Activated T-cell treated with anti-CD3 and anti-CD28 coated beads, Interleukin-2, amount 50 U/mL, for 4 hours (primary cell): ENCODE results near the gene SLC25A23. TPM values are rescaled to one million over a fixed set of nuclear protein-coding genes. Genes with fewer than 3 reads are reported as not detected.

Experiments
- ATAC-seq, 2 donors: fragments of 200-7000 bp; cut with Tn5 transposase; one replicate each; pipeline ENCODE4 v1.10.0; 2021
- DNase-seq: peaks from one replicate; pipeline ENCODE4 v3.0.0-alpha.2; 2020
- H3K27me3 Mint-ChIP-seq: one replicate; pipeline ENCODE4 v1.8.0; 2021; ENCODE audit warnings: low read depth, mixed read lengths
- H3K36me3 Mint-ChIP-seq: one replicate; pipeline ENCODE4 v1.8.0; 2022; ENCODE audit warnings: mixed read lengths; ENCODE audit not compliant: insufficient read depth
- H3K4me1 Mint-ChIP-seq: one replicate; pipeline ENCODE4 v1.8.0; 2021; ENCODE audit warnings: low read depth, mixed read lengths
- H3K4me3 Mint-ChIP-seq: one replicate; pipeline ENCODE4 v1.8.0; 2021; ENCODE audit warnings: mild to moderate bottlenecking, moderate library complexity, mixed read lengths
- H3K9me3 Mint-ChIP-seq: one replicate; pipeline ENCODE4 v1.8.0; 2021; ENCODE audit warnings: mixed read lengths
- total RNA-seq, 3 donors: library from RNA; stranded (reverse); gene quantifications; one replicate each; pipeline ENCODE4 v1.2.1, GENCODE V29; 2021

SLC25A23 gene
- total RNA-seq, 3 donors from 2014 or later, result 10.5 to 12.4 (median 11.9) TPM

DNA sequence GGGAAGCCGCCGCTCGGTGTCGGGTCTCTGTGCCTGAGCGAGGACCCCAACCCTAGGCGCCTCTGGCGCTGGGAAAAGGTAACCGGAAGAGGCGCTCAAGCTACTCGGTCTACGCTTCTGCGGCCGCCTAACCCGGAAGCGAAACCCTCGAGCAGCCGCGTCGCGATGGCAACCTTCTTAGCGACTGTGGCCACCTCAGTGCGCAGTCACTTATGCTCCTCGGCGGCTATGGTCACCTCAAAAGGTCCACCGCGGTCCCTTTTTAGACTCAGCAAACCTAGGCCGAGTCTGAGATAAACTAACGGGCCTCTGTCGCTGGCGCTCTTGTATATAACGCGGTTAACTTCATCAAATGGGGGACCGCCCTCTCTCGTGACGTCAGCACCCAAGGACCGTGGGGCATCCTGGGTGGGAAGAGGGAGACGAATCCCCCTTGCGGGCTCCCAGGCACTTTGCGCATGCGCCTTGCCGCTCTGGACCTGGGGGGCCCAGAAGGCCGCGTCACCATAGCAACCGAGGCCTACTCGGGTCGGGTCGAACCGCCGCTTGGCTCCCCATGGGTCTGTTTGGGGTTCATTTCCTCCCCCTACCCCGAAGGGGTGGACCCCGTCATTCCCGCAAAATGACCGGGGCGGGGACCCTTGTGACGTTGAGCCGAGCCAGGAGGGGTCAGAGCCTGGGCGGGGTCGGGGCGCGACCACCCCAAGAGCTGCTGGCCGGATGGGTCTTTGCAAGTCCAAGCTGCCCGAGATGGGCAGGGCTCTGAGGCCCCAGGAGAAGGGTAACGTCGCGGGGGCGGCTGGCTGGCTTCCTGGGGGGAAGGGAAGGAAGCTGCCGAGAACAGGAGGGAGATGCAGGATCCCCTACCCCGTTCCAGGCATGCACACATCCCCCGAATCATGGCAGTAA, 66.3 kb downstream of the SLC25A23 start, which contains the start of gene GTF2F1:
GTF2F1 (minus strand) TSS at position 91 of the 909 bp plus-strand sequence. CDS start 169 bp downstream, outside the sequence.
- DNase-seq (peak; percentile 93), ATAC-seq (peak; percentile 88 to 91)
- peaks cover 5% of the 10 kb centered on the region for H3K36me3 Mint-ChIP-seq
- H3K4me3 Mint-ChIP-seq, result peak within 1 kb of the TSS; percentile 96
- H3K9me3 Mint-ChIP-seq, result no peaks in the 10 kb centered on the region
- peaks cover 24% of the 10 kb centered on the region for H3K4me1 Mint-ChIP-seq
- H3K27me3 Mint-ChIP-seq, result no peaks in the 10 kb centered on the region

DNA sequence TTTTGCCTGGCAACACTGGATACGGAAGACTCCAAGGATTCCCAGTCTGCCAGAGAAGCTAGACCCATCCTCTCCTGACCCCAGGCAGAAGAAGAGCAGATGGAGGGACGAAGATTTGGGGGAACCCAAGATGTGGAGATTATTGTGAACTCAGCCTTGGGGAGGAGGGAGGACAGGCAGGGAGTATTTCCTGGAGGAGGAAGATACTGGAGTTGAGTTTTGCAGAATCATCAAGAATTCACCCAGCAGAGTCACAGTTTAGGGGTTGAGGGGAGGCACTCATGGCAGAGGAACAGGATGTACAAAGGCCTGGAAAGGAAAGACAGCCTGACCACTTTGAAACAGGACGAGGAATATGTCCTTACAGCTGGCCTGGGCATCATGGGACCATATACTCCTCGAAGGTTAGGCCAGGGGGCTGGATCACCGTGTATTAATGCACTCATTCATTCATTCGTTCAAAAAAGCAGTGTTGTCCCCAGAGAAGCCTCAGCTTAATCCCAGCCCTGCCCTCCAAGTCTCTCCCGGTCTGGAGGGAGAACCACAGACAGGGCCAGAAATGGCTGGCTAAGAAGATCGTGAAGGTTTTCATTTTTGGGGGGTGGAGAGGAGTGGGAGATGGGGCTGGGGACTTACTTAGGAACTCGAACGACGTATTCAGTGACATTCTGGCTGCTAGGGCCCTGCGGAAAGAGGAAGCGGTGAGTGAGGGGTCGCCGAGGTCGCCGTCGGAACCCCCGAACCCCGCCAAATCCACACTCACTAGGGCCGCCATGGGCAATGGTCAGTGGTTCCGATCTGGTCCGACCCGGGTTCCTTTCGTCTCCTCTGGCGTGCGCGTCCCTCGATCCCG, 67.1 kb downstream of the SLC25A23 start:
- H3K9me3 Mint-ChIP-seq, result no peaks in the 10 kb centered on the region
- H3K36me3 Mint-ChIP-seq, result peaks cover 10% of the 10 kb centered on the region
- peak overlapping the region; percentile 96 for H3K4me3 Mint-ChIP-seq
- peak in 1 of 2 donors; percentile 8 for ATAC-seq
- H3K4me1 Mint-ChIP-seq, result peaks cover 24% of the 10 kb centered on the region
- DNase-seq, result no peak
- H3K27me3 Mint-ChIP-seq, result no peaks in the 10 kb centered on the region

Other genes with a start within 250 kb of the SLC25A23 start
- gene MLLT1, start 179.8 kb downstream of the SLC25A23 start, total RNA-seq, result 100 to 1,000 TPM; 105 to 118 (median 109) TPM
- gene ACER1, start 126.2 kb downstream of the SLC25A23 start, total RNA-seq, result under 1 TPM; 0.13 to 0.22 (median 0.15) TPM
- gene CLPP, start 98.3 kb downstream of the SLC25A23 start, total RNA-seq, result 100 to 1,000 TPM; 228 to 249 (median 237) TPM
- 10 to 100 TPM; 28.8 to 37.7 (median 36.3) TPM for gene ALKBH7, start 87.0 kb downstream of the SLC25A23 start, total RNA-seq
- 1 to 10 TPM; 1.4 to 1.9 (median 1.4) TPM for gene PSPN, start 83.9 kb downstream of the SLC25A23 start, total RNA-seq
- gene GTF2F1, start 66.6 kb downstream of the SLC25A23 start, total RNA-seq, result 10 to 100 TPM; 68.6 to 77.9 (median 75.1) TPM
- 100 to 1,000 TPM; 513 to 596 (median 530) TPM for gene KHSRP, start 35.0 kb downstream of the SLC25A23 start, total RNA-seq
- gene SLC25A41, start 26.0 kb downstream of the SLC25A23 start, total RNA-seq, result not detected
- 1 to 10 TPM; 1.6 to 1.8 (median 1.8) TPM for gene CRB3, start 4.5 kb upstream of the SLC25A23 start, total RNA-seq
- 10 to 100 TPM; 50.9 to 59.1 (median 55.8) TPM for gene DENND1C, start 22.0 kb upstream of the SLC25A23 start, total RNA-seq
- 1 to 10 TPM; 4.8 to 9.2 (median 7.8) TPM for gene TUBB4A, start 42.5 kb upstream of the SLC25A23 start, total RNA-seq
- gene TNFSF9, start 71.2 kb upstream of the SLC25A23 start, total RNA-seq, result 1 to 10 TPM; 3.5 to 7.4 (median 3.8) TPM
- 10 to 100 TPM in 1 of 3 donors, 1 to 10 TPM in 2; 4.6 to 13.6 (median 6.6) TPM for gene CD70, start 131.4 kb upstream of the SLC25A23 start, total RNA-seq
- gene TNFSF14, start 210.4 kb upstream of the SLC25A23 start, total RNA-seq, result 100 to 1,000 TPM; 244 to 279 (median 255) TPM